AML-193 (cell line): ENCODE data around the gene SLC12A1.
"Not testable (repeated sequence)": the region's sequence is repeated elsewhere in the genome, so short reads cannot be mapped to it uniquely, and the experiment has no call there.

ENCODE experiments used
- DNase-seq, 2 experiments: peaks; one replicate each; lab custom pipeline; 2025; lab: John Stamatoyannopoulos, UW

Gene SLC12A1

DNA sequence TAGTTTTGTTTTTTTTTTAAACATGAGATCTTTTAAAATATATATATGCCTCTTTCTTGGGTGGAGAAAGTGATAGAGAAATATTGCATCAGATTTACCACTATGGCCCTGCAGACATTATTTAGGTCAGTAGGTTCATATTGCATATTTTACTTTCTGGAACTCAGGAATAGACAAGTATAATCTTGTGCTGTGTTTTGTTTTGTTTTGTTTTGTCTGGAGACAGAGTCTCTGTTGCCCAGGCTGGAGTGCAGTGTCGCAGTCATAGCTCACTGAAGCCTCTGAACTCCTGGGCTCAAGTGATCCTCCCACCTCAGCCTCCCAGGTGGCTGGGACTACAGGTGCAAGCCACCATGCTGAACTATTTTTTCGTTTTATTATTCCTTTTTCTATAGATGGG lies 103.6 kb downstream of the SLC12A1 start:
- DNase-seq, result no peak

DNA sequence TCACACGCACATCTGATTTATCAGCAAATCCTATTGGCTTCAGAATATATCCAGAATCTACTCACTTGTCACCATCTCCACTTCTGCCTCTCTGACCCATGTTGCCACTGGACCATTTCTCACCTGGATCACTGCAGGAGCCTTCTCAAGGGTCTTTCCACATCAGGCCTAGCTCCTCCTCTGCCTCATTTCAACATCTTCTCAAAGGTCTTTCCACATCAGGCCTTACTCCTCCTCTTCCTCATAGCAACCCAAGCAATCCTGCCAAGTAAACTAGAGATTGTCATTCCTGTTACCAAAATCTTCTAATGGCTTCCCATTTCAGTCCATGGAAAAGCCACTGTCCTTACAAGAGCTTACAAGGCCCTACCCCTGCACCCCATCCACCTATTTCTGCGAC lies 107.1 kb downstream of the SLC12A1 start:
- DNase-seq, result no peak

DNA sequence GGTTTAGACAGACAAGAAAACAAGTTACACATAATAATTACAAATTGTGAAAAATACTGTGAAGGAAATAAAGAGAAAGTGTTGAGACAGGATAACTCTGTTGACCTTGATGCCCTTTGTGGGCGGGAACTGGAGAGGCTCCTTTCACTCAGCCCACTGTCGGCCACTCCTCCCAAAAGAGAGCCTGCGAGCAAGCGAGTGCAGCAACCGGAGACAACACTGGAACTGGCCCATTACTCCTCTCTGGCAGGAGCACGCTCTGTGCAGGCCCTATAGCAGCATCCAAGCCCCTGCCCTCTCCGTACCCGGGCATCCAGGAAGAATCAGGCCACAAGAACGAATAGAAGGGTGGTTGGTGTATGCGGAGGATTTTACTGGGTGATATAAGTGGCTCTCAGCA lies 108.9 kb downstream of the SLC12A1 start:
- DNase-seq, result no peak

DNA sequence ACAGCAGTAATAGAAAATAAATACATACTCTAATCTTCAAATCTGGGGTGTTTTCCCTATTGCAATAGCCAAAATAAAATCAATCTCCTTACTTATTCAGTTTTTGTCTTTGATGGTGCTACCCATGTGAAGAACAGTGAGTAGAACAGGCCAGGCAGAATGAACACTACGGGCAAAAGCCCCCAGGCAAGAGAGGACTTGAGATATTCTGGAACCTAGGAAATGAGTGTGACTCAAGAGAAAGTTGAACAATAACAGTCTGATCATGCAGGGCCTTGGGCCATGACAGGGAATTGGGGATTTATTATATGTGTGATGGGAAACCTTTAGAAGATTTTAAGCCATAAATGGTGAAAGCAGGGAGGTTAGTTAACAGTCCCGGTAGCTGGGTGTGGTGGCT lies 111.1 kb downstream of the SLC12A1 start:
- DNase-seq, result no peak

DNA sequence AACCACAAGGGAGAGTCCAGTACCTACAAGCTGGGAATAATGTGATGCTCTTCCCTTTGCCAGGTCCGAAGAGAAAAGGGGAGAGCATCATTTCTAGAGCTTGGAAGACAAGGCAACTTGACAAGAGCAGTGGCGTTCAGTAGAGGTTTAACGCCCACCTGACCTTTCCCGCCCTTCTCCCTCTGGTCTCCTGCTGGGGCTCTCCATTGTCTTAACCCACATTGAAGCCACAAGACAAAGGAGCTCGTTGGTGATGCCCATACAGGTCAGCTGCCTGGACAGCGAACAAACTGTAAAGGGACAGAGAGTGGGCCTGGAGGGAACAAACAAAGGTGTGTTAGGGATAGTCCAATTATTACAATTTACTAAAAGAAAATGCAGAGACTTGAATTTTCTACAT lies 112.0 kb downstream of the SLC12A1 start:
- no peak for DNase-seq

DNA sequence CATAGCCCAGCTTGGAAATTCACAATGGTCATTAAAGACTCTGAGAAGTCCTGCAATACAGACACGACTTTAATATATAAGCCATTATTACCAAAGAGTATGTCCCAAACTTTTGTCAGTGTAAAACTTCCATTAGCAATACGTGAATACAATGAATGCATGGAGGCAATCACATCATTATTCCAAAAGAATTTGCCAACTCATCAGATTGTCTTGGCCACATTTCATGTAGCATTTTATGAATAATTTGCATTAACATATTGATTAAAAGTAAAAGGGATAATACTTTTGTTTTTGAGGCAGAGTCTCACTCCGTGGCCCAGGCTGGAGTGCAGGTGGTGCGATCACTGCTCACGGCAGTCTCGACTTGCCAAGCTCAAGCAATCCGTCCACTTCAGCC lies 117.2 kb downstream of the SLC12A1 start:
- DNase-seq, result no peak

- DNase-seq, result no peak
Measured at GRCh38 chr15:48324949-48325348, 118.8 kb downstream of the SLC12A1 start.

DNA sequence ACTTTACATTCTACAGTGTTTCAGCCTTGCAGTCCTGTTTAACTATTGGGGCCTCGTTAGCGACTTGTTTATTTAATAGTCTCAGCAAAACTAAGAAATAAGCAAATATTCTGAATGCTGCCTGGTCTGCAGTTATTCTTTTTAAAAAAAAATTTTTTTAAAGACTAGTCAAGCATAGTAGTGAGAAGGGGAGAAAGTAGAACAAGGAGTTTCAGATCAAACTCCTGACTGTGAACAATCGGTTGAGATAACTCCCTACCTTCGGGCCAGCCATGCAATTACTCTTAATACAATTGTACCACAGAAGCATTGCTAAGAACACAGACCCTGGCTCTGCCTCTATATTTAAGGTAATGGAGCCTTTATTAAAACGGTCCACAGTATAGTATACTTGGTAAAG lies 119.3 kb downstream of the SLC12A1 start:
- DNase-seq, result no peak

DNA sequence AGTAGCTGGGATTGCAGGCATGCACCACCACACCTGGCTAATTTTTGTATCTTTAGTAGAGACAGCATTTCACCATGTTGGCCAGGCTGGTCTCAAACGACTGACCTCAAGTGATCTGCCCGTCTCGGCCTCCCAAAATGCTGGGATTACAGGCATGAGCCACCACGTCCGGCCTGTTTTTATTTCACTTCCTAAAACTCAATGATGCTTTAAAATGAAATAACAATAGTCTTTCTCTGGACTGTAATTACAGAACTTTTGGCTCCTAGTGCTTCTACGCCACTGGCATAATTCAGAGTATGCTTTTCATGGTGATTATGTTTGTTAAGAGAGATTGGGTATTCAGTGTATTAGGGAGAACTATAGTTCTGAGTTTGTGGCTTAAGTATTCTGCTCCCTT lies 120.1 kb downstream of the SLC12A1 start:
- not testable (repeated sequence) for DNase-seq

GRCh38 chr15:48330105-48330785 lies 124.1 kb downstream of the SLC12A1 start:
- no peak for DNase-seq

DNA sequence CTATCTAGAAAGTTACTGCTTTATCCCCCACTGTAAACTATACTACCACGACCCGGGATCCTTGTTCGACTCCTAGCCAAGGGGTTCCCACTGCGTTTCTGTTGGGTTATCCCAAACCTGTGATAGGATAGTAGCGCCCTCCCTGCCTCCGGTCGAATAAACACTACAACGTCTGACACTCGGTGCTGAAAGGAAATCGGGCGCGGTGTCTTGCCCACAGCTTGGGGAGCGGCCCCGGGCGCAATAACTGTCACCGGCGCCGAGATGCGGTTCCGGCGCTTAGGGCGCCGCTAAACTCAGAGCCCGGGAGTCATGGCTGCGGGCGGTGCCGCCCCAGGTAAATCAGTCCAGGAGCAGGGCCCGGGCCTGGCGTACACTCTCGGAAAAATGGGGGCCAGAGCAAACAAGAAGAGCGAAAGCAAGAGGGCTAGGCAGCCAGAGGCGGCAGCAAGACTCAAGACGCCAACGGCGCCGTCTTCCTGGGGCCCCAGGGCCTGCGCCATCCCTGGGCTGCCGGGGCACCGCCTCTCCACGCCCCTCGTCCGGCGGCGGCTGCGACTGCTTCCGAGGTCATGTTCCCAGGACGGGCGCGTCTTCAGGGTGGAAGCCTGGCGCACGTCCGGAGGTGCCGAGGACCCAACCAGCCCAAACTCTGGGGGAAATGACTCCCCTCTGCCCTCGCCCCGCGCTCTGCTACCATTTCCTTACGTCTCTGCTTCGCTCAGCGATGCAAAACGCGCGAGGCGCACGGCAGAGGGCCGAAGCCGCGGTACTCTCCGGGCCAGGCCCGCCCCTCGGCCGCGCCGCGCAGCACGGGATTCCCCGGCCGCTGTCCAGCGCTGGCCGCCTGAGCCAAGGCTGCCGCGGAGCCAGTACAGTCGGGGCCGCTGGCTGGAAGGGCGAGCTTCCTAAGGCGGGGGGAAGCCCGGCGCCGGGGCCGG lies 125.0 kb downstream of the SLC12A1 start, which contains the start of gene DUT:
Gene DUT (plus strand): TSS at position 575 of the 941 bp plus-strand sequence. CDS start 87 bp downstream, at position 662.
- peak; percentile 54 to 60 for DNase-seq

GRCh38 chr15:48331796-48332641 lies 125.9 kb downstream of the SLC12A1 start:
- peak; percentile 54 to 59 for DNase-seq

GRCh38 chr15:48332642-48333034 lies 126.5 kb downstream of the SLC12A1 start:
- no peak for DNase-seq

- no peak for DNase-seq
Measured at GRCh38 chr15:48333540-48333939, 127.4 kb downstream of the SLC12A1 start.

DNA sequence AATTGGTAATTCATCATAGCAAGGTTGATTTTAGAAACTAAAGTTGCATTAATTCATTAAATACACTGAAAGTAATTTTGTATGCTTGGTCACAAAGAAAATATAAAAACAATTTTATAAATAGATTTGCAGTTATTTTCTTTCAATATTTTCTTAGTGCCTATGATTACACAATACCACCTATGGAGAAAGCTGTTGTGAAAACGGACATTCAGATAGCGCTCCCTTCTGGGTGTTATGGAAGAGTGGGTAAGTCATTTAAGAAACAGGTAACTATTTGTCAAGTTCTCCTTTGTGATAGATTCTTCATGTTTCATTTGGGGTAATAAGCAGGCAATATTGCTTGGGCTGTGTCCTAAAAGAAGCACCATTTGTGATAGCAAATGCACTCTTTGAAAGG lies 128.2 kb downstream of the SLC12A1 start:
- DNase-seq, result peak in 1 of 2 experiments; percentile 23

- no peak for DNase-seq
Measured at GRCh38 chr15:48336940-48337339, 130.8 kb downstream of the SLC12A1 start.

DNA sequence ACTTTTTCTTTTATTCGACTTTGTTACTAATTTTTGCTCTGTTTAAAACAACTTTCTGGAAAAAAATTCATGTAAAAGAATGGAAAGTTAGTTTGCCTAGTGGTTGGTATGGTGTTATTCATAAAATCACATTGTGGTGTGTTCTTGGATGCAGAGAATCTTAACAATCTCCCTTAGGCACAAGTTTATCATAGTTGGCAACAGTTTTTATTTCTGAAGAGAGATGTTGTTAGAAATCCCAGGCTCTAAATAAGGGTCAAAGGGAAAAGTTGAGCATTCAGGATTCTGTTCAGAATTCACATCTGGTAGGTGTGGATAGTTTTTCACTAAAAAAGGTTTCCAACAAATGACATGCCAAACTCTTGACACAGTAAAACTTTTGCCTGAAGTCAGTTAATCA lies 131.5 kb downstream of the SLC12A1 start:
- no peak for DNase-seq

DNA sequence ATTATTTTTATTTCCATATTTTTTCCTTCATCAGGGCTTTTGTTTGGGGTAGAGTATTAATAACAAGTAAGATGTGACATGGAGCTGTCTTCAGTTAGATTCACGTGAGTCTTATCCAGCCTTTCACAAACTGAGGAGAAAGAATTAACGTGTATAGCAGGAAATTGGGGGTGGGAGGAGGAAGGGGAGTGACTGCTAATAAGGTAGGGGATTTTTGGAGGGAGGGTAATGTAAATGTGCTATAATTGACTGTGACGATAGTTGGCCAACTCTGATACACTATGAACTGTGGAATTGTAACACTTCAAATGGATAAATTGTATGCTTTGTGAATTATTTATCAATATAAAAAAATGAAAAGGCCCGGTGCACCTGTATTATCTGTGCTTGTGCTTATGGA lies 134.0 kb downstream of the SLC12A1 start:
- DNase-seq, result no peak

- no peak for DNase-seq
Measured at GRCh38 chr15:48343865-48344264, 137.8 kb downstream of the SLC12A1 start.

- DNase-seq, result no peak
Measured at GRCh38 chr15:48345516-48345915, 139.4 kb downstream of the SLC12A1 start.

DNA sequence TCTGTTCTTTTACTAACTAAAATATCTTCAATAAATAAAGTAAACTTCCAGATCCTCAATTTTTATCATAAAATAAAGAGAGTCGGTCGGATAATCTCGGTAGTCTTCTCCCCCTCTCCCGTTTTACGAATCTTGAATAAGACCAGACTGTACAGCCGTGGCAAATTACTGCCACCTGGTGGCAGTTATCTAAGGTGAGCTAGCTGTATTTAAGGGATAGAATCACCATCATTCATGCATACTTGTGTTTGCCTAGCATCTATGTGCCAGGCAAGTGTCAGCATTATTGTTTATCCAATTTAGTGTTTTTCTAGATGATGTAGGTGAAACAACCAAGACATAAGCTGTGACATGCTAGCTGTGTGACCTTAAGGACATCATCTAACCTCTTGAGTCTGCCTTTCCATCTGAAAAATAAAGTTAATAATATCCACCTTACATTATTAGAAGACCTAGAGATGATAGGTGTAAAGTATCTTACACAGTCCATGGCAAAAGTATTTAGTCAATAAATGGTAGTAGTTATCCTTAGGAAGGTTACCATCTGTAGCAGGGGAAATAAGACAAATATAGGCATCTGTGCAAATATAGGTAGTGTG lies 146.5 kb downstream of the SLC12A1 start:
- DNase-seq, result peak; percentile 38 to 56
